Measurements from ENCODE around the gene RASL11B.

DNA sequence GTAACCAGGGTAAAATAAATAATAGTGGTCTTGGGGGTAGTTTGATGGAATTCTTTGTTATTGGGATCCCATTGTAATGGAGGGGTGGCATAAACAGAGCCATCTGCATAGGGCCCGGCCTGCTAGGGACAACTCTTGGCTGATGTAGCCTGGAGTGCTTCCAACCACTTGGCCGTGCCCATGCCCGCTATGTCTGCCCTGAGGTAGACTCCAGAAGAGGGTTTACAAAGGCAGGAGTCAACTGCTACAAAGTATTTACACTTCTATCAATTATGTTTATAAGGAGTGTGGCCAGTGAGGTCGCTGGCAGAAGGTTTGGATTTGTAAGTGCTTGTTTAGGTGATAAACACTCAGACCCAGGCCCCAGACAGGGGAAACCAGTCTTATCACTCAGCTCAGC is 8.1 kb downstream of the RASL11B start:
- TF ChIP-seq POLR2A (IDR thresholded peaks at IDR 0.05; ENCODE audit: low read length) (no peak), GATA1 (IDR thresholded peaks at IDR 0.05; ENCODE audit: low read depth, low read length) (no peak)
